OCI-LY3 (cell line): ENCODE results near the gene UNC5C.

Experiments used
- H2AFZ ChIP-seq: fragments of 200-600, 300-600 bp; shearing (Covaris generic); 2 replicates; pipeline ENCODE4 v1.6.0; 2014; ENCODE audit warnings: antibody characterized with exemption, low read depth, low read length
- H3K27ac ChIP-seq: fragments of 200-600, 300-600 bp; sonication (generic); 2 replicates; pipeline ENCODE4 v1.5.1; 2014; ENCODE audit warnings: mild to moderate bottlenecking, low read length, moderate library complexity, mixed read lengths
- H3K27me3 ChIP-seq: fragments of 200-600, 300-600 bp; sonication (generic); 2 replicates; pipeline ENCODE4 v1.6.1; 2014; ENCODE audit warnings: low read depth, low read length, mixed read lengths
- H3K36me3 ChIP-seq: fragments of 200-600, 300-600 bp; sonication (generic); replicated peaks from 2 replicates; pipeline ENCODE3; 2014; ENCODE audit warnings: low read depth, low read length, mixed read lengths
- H3K4me1 ChIP-seq: fragments of 300-600, 200-600 bp; sonication (generic); 2 replicates; pipeline ENCODE4 v1.6.1; 2014; ENCODE audit warnings: low read length, mixed read lengths
- H3K4me2 ChIP-seq: fragments of 200-600, 300-600 bp; sonication (generic); 2 replicates; pipeline ENCODE4 v1.6.1; 2014; ENCODE audit warnings: low read length, mixed read lengths
- H3K4me3 ChIP-seq: fragments of 300-600, 200-600 bp; sonication (generic); 2 replicates; pipeline ENCODE4 v1.5.1; 2014; ENCODE audit warnings: antibody characterized with exemption, mild to moderate bottlenecking, low read length, moderate library complexity
- H3K79me2 ChIP-seq: fragments of 300-600, 200-600 bp; shearing (Covaris generic); 2 replicates; pipeline ENCODE4 v1.6.1; 2014; ENCODE audit warnings: mild to moderate bottlenecking, low read length, mixed read lengths
- H3K9ac ChIP-seq: fragments of 300-600, 200-600 bp; shearing (Covaris generic); 2 replicates; pipeline ENCODE4 v1.6.0; 2014; ENCODE audit warnings: mild to moderate bottlenecking, low read length, moderate library complexity
- H3K9me3 ChIP-seq: fragments of 200-600, 300-600 bp; shearing (Covaris generic); 2 replicates; pipeline ENCODE4 v1.6.1; 2014; ENCODE audit warnings: low read length, mixed read lengths; ENCODE audit not compliant: insufficient read depth
- H4K20me1 ChIP-seq: fragments of 200-600, 300-600 bp; sonication (generic); 2 replicates; pipeline ENCODE4 v1.6.1; 2016; ENCODE audit warnings: low read length, mixed read lengths; ENCODE audit not compliant: insufficient read depth
- CTCF ChIP-seq: fragments of 200-600, 300-600 bp; sonication (generic); IDR thresholded peaks from 2 replicates; pipeline ENCODE4 v1.5.1; 2014; ENCODE audit warnings: antibody characterized with exemption, low read length, low read depth
- EZH2phosphoT487 ChIP-seq: fragments of 200-600 bp; shearing (Covaris generic); IDR thresholded peaks from 2 replicates; pipeline ENCODE4 v1.6.1; 2018; ENCODE audit warnings: antibody characterized with exemption, mixed run types, low read depth

UNC5C gene

DNA sequence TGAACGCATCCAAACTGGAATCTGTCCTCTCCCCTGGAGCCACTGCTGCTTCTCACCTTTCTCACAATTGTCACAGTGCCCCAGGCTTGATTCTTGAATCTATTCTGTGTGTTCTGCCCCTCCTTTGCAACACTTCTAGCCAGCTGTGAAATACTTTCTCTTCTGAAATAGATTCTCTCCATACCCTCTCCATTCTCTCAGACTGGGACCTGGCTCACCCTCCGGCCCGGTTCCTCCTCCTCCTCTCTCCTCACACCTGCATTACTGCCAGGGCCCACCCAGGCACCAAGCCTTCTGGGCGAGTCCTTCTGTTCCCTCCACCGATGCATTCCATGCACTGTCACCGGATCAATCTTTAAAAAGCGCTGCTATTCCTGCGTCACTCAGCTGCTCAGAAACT is 336.1 kb downstream of the UNC5C start:
- TF ChIP-seq CTCF (no peak), EZH2phosphoT487 (no peak)
- H4K20me1 ChIP-seq, result no peaks in the 10 kb centered on the region
- H3K27me3 ChIP-seq, result no peaks in the 10 kb centered on the region
- H3K36me3 ChIP-seq, result no peaks in the 10 kb centered on the region
- H3K9ac ChIP-seq, result no peak overlapping the region
- no peak overlapping the region for H3K27ac ChIP-seq
- H3K4me3 ChIP-seq, result no peak overlapping the region
- no peaks in the 10 kb centered on the region for H3K79me2 ChIP-seq
- H3K9me3 ChIP-seq, result no peaks in the 10 kb centered on the region
- no peak overlapping the region for H3K4me2 ChIP-seq
- no peak overlapping the region for H2AFZ ChIP-seq
- H3K4me1 ChIP-seq, result no peaks in the 10 kb centered on the region

DNA sequence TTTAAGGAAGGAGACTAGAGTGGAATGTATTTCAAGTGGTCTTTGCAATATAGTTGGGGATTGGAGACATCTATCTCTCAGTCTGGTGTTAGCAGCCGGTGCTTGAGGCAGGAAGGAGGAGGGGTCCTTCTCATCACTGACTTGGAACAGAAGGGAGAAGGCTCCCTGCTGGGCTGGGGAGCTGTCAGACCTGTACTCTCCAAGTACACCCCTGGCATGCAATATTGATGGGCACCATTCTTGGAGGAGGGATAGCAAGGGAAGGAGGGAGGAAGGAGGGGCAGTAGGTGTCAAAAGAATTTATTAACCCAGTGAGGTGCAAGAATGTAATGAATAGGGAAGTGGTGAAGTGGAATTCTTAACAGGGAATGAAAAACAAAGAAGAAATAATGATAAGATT is 338.8 kb downstream of the UNC5C start:
- H3K79me2 ChIP-seq, result no peaks in the 10 kb centered on the region
- no peak overlapping the region for H3K27ac ChIP-seq
- H3K36me3 ChIP-seq, result no peaks in the 10 kb centered on the region
- H2AFZ ChIP-seq, result no peak overlapping the region
- H3K27me3 ChIP-seq, result no peaks in the 10 kb centered on the region
- no peak for TF ChIP-seq CTCF
- TF ChIP-seq EZH2phosphoT487, result no peak
- H3K9ac ChIP-seq, result no peak overlapping the region
- H4K20me1 ChIP-seq, result no peaks in the 10 kb centered on the region
- H3K4me3 ChIP-seq, result no peak overlapping the region
- H3K9me3 ChIP-seq, result no peaks in the 10 kb centered on the region
- H3K4me1 ChIP-seq, result no peaks in the 10 kb centered on the region
- H3K4me2 ChIP-seq, result no peak overlapping the region

- H3K4me3 ChIP-seq, result no peak overlapping the region
- H3K79me2 ChIP-seq, result no peaks in the 10 kb centered on the region
- H3K4me1 ChIP-seq, result no peaks in the 10 kb centered on the region
- H3K27ac ChIP-seq, result no peak overlapping the region
- H3K27me3 ChIP-seq, result no peaks in the 10 kb centered on the region
- no peaks in the 10 kb centered on the region for H3K36me3 ChIP-seq
- no peak overlapping the region for H2AFZ ChIP-seq
- no peak overlapping the region for H3K9ac ChIP-seq
- no peak overlapping the region for H3K4me2 ChIP-seq
- H4K20me1 ChIP-seq, result no peaks in the 10 kb centered on the region
- H3K9me3 ChIP-seq, result no peaks in the 10 kb centered on the region
- TF ChIP-seq CTCF (no peak), EZH2phosphoT487 (no peak)
Observed at GRCh38 chr4:95204873-95205272, 343.9 kb downstream of the UNC5C start.

- Histone ChIP-seq H4K20me1 (no peaks in the 10 kb centered on the region), H3K9me3 (no peaks in the 10 kb centered on the region), H3K27me3 (no peaks in the 10 kb centered on the region), H3K36me3 (no peaks in the 10 kb centered on the region), H3K9ac (no peak overlapping the region), H3K4me2 (no peak overlapping the region), H3K27ac (no peak overlapping the region), H3K4me1 (no peaks in the 10 kb centered on the region), H2AFZ (no peak overlapping the region), H3K79me2 (no peaks in the 10 kb centered on the region), H3K4me3 (no peak overlapping the region)
- TF ChIP-seq EZH2phosphoT487, result no peak
- no peak for TF ChIP-seq CTCF
Observed at GRCh38 chr4:95204267-95204844, 344.4 kb downstream of the UNC5C start.
